SKM-1 treated with dmso at 0.1 percent for 144 hours (cell line): ENCODE measurements around the gene CCNB1IP1.
"Not testable (repeated sequence)": the region's sequence is repeated elsewhere in the genome, so short reads cannot be mapped to it uniquely, and the experiment has no call there.

Experiments used
- DNase-seq: peaks from one replicate; lab custom pipeline; 2025; ENCODE audit not compliant: unreplicated experiment; lab: John Stamatoyannopoulos, UW

CCNB1IP1 gene

GRCh38 chr14:20333494-20333841, 389 bp upstream of the CCNB1IP1 start:
- no peak for DNase-seq

GRCh38 chr14:20332431-20332787, 670 bp downstream of the CCNB1IP1 start:
- no peak for DNase-seq

GRCh38 chr14:20331053-20331613, 1.9 kb downstream of the CCNB1IP1 start:
- DNase-seq: no peak

- no peak for DNase-seq
Observed at GRCh38 chr14:20329355-20329754, 3.7 kb downstream of the CCNB1IP1 start.

- no peak for DNase-seq
Observed at GRCh38 chr14:20328705-20329104, 4.4 kb downstream of the CCNB1IP1 start.

- peak; percentile 16 for DNase-seq
Observed at GRCh38 chr14:20327005-20327869, 5.8 kb downstream of the CCNB1IP1 start.

GRCh38 chr14:20317720-20318119, 15.4 kb downstream of the CCNB1IP1 start:
- no peak for DNase-seq

- no peak for DNase-seq
Observed at GRCh38 chr14:20314026-20314425, 19.1 kb downstream of the CCNB1IP1 start.

GRCh38 chr14:20306079-20306423, 27.0 kb downstream of the CCNB1IP1 start:
- no peak for DNase-seq

- peak; percentile 51 for DNase-seq
Observed at GRCh38 chr14:20305265-20306078, 27.6 kb downstream of the CCNB1IP1 start, which contains the start of gene TTC5. Gene TTC5, minus strand, starts transcription at chr14:20305951. Its CDS starts 14 bp downstream, at chr14:20305937.

GRCh38 chr14:20302042-20302755, 30.9 kb downstream of the CCNB1IP1 start:
- DNase-seq: no peak

GRCh38 chr14:20295067-20295466, 38.0 kb downstream of the CCNB1IP1 start:
- DNase-seq: no peak

GRCh38 chr14:20294636-20295035, 38.4 kb downstream of the CCNB1IP1 start:
- no peak for DNase-seq

- DNase-seq: not testable (repeated sequence)
Observed at GRCh38 chr14:20281998-20282397, 51.1 kb downstream of the CCNB1IP1 start.

- not testable (repeated sequence) for DNase-seq
Observed at GRCh38 chr14:20280265-20280664, 52.8 kb downstream of the CCNB1IP1 start.

- no peak for DNase-seq
Observed at GRCh38 chr14:20278414-20278813, 54.7 kb downstream of the CCNB1IP1 start.

GRCh38 chr14:20277409-20277808, 55.7 kb downstream of the CCNB1IP1 start:
- no peak for DNase-seq

GRCh38 chr14:20274062-20274461, 59.0 kb downstream of the CCNB1IP1 start:
- DNase-seq: no peak

GRCh38 chr14:20264361-20264760, 68.7 kb downstream of the CCNB1IP1 start:
- DNase-seq: not testable (repeated sequence)

GRCh38 chr14:20262642-20263128, 70.4 kb downstream of the CCNB1IP1 start:
- DNase-seq: no peak
